Measurements from ENCODE around the gene SERINC1.

- TF ChIP-seq, protein P1, sequence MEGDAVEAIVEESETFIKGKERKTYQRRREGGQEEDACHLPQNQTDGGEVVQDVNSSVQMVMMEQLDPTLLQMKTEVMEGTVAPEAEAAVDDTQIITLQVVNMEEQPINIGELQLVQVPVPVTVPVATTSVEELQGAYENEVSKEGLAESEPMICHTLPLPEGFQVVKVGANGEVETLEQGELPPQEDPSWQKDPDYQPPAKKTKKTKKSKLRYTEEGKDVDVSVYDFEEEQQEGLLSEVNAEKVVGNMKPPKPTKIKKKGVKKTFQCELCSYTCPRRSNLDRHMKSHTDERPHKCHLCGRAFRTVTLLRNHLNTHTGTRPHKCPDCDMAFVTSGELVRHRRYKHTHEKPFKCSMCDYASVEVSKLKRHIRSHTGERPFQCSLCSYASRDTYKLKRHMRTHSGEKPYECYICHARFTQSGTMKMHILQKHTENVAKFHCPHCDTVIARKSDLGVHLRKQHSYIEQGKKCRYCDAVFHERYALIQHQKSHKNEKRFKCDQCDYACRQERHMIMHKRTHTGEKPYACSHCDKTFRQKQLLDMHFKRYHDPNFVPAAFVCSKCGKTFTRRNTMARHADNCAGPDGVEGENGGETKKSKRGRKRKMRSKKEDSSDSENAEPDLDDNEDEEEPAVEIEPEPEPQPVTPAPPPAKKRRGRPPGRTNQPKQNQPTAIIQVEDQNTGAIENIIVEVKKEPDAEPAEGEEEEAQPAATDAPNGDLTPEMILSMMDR (IDR thresholded peaks at IDR 0.05): no peak
- TF ChIP-seq POLR2A (IDR thresholded peaks at IDR 0.05) (no peak), EP300 (IDR thresholded peaks at IDR 0.05) (no peak)
These were observed 24.0 kb upstream of the SERINC1 start for GRCh38 chr6:122495612-122496011.

All from ovary (tissue), 3 donors.